ENCODE results near the gene IFNB1. TPM values are rescaled to one million over a fixed set of nuclear protein-coding genes. Genes with fewer than 3 reads are reported as not detected.

IFNB1 gene
- total RNA-seq, 1 experiment from 2014 or later, result 0.52 TPM

- peak; percentile 94 for DNase-seq (ENCODE audit: low read depth)
Observed at GRCh38 chr9:21070171-21070571, 7.6 kb downstream of the IFNB1 start.

GRCh38 chr9:21060919-21061561 is 16.7 kb downstream of the IFNB1 start:
- peak; percentile 15 for DNase-seq (ENCODE audit: low read depth)

GRCh38 chr9:21056931-21057330 is 20.8 kb downstream of the IFNB1 start:
- DNase-seq (ENCODE audit: low read depth), result peak; percentile 56

GRCh38 chr9:21053851-21054250 is 23.9 kb downstream of the IFNB1 start:
- DNase-seq (ENCODE audit: low read depth), result no peak

- DNase-seq (ENCODE audit: low read depth), result no peak
Observed at GRCh38 chr9:21047281-21047691, 30.5 kb downstream of the IFNB1 start.

- DNase-seq (ENCODE audit: low read depth), result no peak
Observed at GRCh38 chr9:21043841-21044240, 33.9 kb downstream of the IFNB1 start.

- no peak for DNase-seq (ENCODE audit: low read depth)
Observed at GRCh38 chr9:21042466-21042865, 35.3 kb downstream of the IFNB1 start.

GRCh38 chr9:21039302-21039701 is 38.4 kb downstream of the IFNB1 start:
- no peak for DNase-seq (ENCODE audit: low read depth)

GRCh38 chr9:21037278-21037677 is 40.5 kb downstream of the IFNB1 start:
- DNase-seq (ENCODE audit: low read depth), result no peak

- DNase-seq (ENCODE audit: low read depth), result no peak
Observed at GRCh38 chr9:21031808-21032183, 45.9 kb downstream of the IFNB1 start.

GRCh38 chr9:21031091-21031807 is 46.5 kb downstream of the IFNB1 start, which contains the start of gene HACD4:
TSS of gene HACD4 (minus strand) at chr9:21031640. CDS start at chr9:21031590, 50 bp downstream.
- peak; percentile 58 for DNase-seq (ENCODE audit: low read depth)

GRCh38 chr9:21030389-21031035 is 47.2 kb downstream of the IFNB1 start:
- DNase-seq (ENCODE audit: low read depth), result peak; percentile 84

GRCh38 chr9:21029661-21030060 is 48.1 kb downstream of the IFNB1 start:
- no peak for DNase-seq (ENCODE audit: low read depth)

- no peak for DNase-seq (ENCODE audit: low read depth)
Observed at GRCh38 chr9:21028466-21028865, 49.3 kb downstream of the IFNB1 start.

- peak; percentile 31 for DNase-seq (ENCODE audit: low read depth)
Observed at GRCh38 chr9:21027295-21027694, 50.4 kb downstream of the IFNB1 start.

Other genes with a start within 250 kb of the IFNB1 start
- gene HACD4, start 46.3 kb downstream of the IFNB1 start, total RNA-seq (2014; rRNA removed; shearing (Covaris generic)), result 4.1 TPM in 2 replicates
- gene IFNW1, start 63.9 kb upstream of the IFNB1 start, total RNA-seq (2014; rRNA removed; shearing (Covaris generic)), result not detected in 2 replicates
- gene IFNA21, start 88.7 kb upstream of the IFNB1 start, total RNA-seq (2014; rRNA removed; shearing (Covaris generic)), result not detected in 2 replicates
- not detected in 2 replicates for gene IFNA4, start 109.6 kb upstream of the IFNB1 start, total RNA-seq (2014; rRNA removed; shearing (Covaris generic))
- not detected in 2 replicates for gene IFNA7, start 124.3 kb upstream of the IFNB1 start, total RNA-seq (2014; rRNA removed; shearing (Covaris generic))
- gene IFNA10, start 129.2 kb upstream of the IFNB1 start, total RNA-seq (2014; rRNA removed; shearing (Covaris generic)), result not detected in 2 replicates
- not detected in 2 replicates for gene IFNA16, start 139.4 kb upstream of the IFNB1 start, total RNA-seq (2014; rRNA removed; shearing (Covaris generic))
- gene IFNA17, start 150.3 kb upstream of the IFNB1 start, total RNA-seq (2014; rRNA removed; shearing (Covaris generic)), result not detected in 2 replicates
- gene IFNA14, start 162.1 kb upstream of the IFNB1 start, total RNA-seq (2014; rRNA removed; shearing (Covaris generic)), result not detected in 2 replicates
- not detected in 2 replicates for gene IFNA5, start 227.4 kb upstream of the IFNB1 start, total RNA-seq (2014; rRNA removed; shearing (Covaris generic))

Measured in M059J (cell line).